ENCODE results near the gene TMED7.

- TF ChIP-seq CTCF (conservative IDR thresholded peaks at IDR 0.05; ENCODE audit: low read depth, low read length) = no peak
- TF ChIP-seq POLR2A (IDR thresholded peaks at IDR 0.05; ENCODE audit: low read depth, low read length) = no peak
- TF ChIP-seq USF2 (IDR thresholded peaks at IDR 0.05; ENCODE audit: low read depth, low read length) = no peak
- no peak for TF ChIP-seq MXI1 (IDR thresholded peaks at IDR 0.05; ENCODE audit: borderline replicate concordance, low read depth, low read length)
- TF ChIP-seq BHLHE40 (IDR thresholded peaks at IDR 0.05; ENCODE audit: low read depth, low read length) = no peak
- TF ChIP-seq CEBPB (IDR thresholded peaks at IDR 0.05; ENCODE audit: low read depth, low read length) = no peak
- no peak for TF ChIP-seq CHD1 (IDR thresholded peaks at IDR 0.05; ENCODE audit: low read depth, low read length)
- TF ChIP-seq NFE2L2 (IDR thresholded peaks at IDR 0.05; ENCODE audit: low read depth, low read length) = no peak
- no peak for TF ChIP-seq SMC3 (IDR thresholded peaks at IDR 0.05; ENCODE audit: low read depth, low read length)
- no peak for TF ChIP-seq RFX5 (IDR thresholded peaks at IDR 0.05; ENCODE audit: low read depth, low read length)
Observed at GRCh38 chr5:115627295-115627865, 1.5 kb upstream of the TMED7 start.
